ENCODE results near the gene FBRS. TPM values are rescaled to one million over a fixed set of nuclear protein-coding genes. Genes with fewer than 3 reads are reported as not detected.

The FBRS gene
- total RNA-seq, 1 experiment from 2014 or later = 16.8 TPM

DNA sequence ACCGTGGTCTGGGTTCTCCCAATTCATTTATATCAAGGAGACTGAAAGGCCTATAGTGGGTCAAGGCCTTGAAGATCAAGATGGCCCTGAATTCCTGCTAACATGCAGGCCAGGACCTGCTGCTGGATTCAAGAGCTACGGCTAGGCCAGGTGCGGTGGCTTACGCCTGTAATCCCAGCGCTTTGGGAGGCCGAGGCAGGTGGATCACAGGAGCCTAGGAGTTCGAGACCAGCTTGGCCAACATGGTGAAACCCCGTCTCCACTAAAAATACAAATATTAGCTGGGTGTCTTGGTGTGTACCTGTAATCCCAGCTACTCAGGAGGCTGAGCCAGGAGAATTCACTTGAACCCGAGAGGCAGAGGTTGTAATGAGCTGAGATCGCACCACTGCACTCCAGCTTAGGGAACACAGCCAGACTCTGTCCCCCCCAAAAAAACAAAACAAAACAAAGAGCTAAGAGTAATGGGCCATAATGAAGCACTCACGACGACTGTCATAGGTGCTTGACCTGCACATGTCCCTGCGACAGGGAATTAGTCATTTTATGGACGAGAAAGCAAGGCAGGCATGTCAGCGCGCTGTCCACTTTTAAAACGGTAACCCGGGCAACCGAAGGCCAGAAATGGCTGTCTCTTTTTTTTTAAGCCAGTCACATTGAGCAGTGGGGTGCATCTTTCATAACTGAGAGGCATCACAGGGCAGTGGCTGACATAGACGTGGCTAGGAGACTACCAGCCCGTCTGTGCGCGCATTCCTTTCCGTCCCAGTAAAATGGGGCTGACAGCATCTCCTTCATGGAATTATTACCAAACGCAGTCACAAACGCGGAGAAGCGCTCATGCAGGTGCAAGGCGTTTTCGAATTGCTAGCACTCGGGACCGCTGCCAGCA is 1.0 kb upstream of the FBRS start:
- Mint-ChIP-seq H3K4me3 (peak overlapping the region; percentile 67 to 85), H3K27me3 (ENCODE audit: low read depth) (peaks cover 44% of the 10 kb centered on the region), H3K4me1 (peaks cover 6 to 14% of the 10 kb centered on the region in 2 experiments), H3K9me3 (no peaks in the 10 kb centered on the region), H3K27ac (peak overlapping the region in 2 of 3 experiments; percentile 25 to 85; a peak in 2 of 7 replicates), H3K36me3 (ENCODE audit: insufficient read depth in 1 of 3, low read depth in 3 of 3) (peaks cover 7 to 44% (median 32%) of the 10 kb centered on the region in 3 experiments; a peak in 6 of 7 replicates)
- Histone ChIP-seq H2AK5ac (ENCODE audit: insufficient read length, low read length) (no peak overlapping the region), H3K56ac (ENCODE audit: insufficient read length, low read depth, low read length) (no peak overlapping the region), H3K4me1 (ENCODE audit: insufficient read depth, low read length) (no peaks in the 10 kb centered on the region), H2BK5ac (ENCODE audit: insufficient read length, low read length) (no peak overlapping the region), H3K79me1 (ENCODE audit: insufficient read depth, low read depth, low read length, poor library complexity, severe bottlenecking) (no peaks in the 10 kb centered on the region), H3K9me3 (ENCODE audit: control insufficient read depth, low read depth, low read length) (no peaks in the 10 kb centered on the region), H4K5ac (ENCODE audit: insufficient read length, low read depth, low read length) (no peak overlapping the region), H4K8ac (replicated peaks; ENCODE audit: insufficient read length, low read depth, low read length) (no peak overlapping the region), H3K4ac (ENCODE audit: low read depth, low read length) (no peak overlapping the region), H3K27ac (ENCODE audit: insufficient read length, low read depth, low read length) (no peak overlapping the region), H4K20me1 (ENCODE audit: control insufficient read depth, insufficient read depth, insufficient read length) (no peaks in the 10 kb centered on the region), H3K79me2 (ENCODE audit: insufficient read depth, low read length) (no peaks in the 10 kb centered on the region), H3K14ac (ENCODE audit: insufficient read depth, low read length) (no peak overlapping the region), H3K27me3 (ENCODE audit: insufficient read depth, low read length) (peaks cover 9% of the 10 kb centered on the region; the same call in 1 of the 2 replicates), H2BK20ac (ENCODE audit: low read depth, low read length, poor library complexity, severe bottlenecking) (no peak overlapping the region), H3K4me2 (ENCODE audit: insufficient read depth, insufficient read length, low read length) (peak overlapping the region; percentile 69), H3K23me2 (ENCODE audit: insufficient read length, low read depth, low read length, poor library complexity, severe bottlenecking) (no peaks in the 10 kb centered on the region), H3K23ac (ENCODE audit: insufficient read length, low read depth, low read length) (no peak overlapping the region), H3T11ph (ENCODE audit: low read length) (no peak overlapping the region), H3K18ac (ENCODE audit: insufficient read length, low read depth, low read length) (no peak overlapping the region), H2BK15ac (ENCODE audit: low read depth, low read length) (no peak overlapping the region), H2AFZ (ENCODE audit: low read length) (no peak overlapping the region), H4K91ac (ENCODE audit: insufficient read length, low read depth, low read length) (no peak overlapping the region), H3K9ac (ENCODE audit: extremely low read depth, insufficient read length, low read length) (peak overlapping the region; percentile 33), H2BK12ac (ENCODE audit: insufficient read length, low read depth, low read length) (no peak overlapping the region), H2BK120ac (ENCODE audit: low read depth, low read length, poor library complexity, severe bottlenecking) (no peak overlapping the region)
- TF ChIP-seq CTCF (conservative IDR thresholded peaks at IDR 0.05) = no peak
- WGBS (ENCODE audit: extremely low coverage, insufficient read length, low lambda C conversion rate) = no CpG with 5 or more reads among the region's 32 CpGs
- DNase-seq = no peak

All from H9 (cell line).